MCF 10A (cell line): ENCODE data around the gene COL5A3. TPM values are rescaled to one million over a fixed set of nuclear protein-coding genes. Genes with fewer than 3 reads are reported as not detected.
A peak's percentile ranks its signal among the peaks of the same experiment; 100 is the strongest.
"Not testable (repeated sequence)": the region's sequence is repeated elsewhere in the genome, so short reads cannot be mapped to it uniquely, and the experiment has no call there.

Experiments used
- BruUV-seq: library from RNA; stranded (reverse); fragments of 400-500 nt; replicated peaks from 2 replicates; lab custom pipeline; 2021; lab: Mats Ljungman, UMichigan
- CTCF ChIA-PET: fragments of 300-600 bp; sonication (Branson Sonifier 250); formaldehyde crosslinking; extraction: SDS; loops from one replicate; lab custom pipeline; 2021; ENCODE audit warnings: antibody characterized with exemption, inconsistent platforms; lab: Yijun Ruan, JAX
- POLR2A ChIA-PET: fragments of 300-600, 350-650 bp; sonication (Branson Sonifier 250); formaldehyde crosslinking; extraction: SDS; loops from one replicate; lab custom pipeline; 2020; ENCODE audit warnings: antibody characterized with exemption, inconsistent platforms; lab: Yijun Ruan, JAX
- DNase-seq: peaks from one replicate; pipeline ENCODE4 v3.0.0-alpha.2; 2018; ENCODE audit not compliant: unreplicated experiment
- H3K27ac Mint-ChIP-seq: one replicate; pipeline ENCODE4 v1.8.0; 2022; ENCODE audit warnings: mild to moderate bottlenecking, low read depth, mixed read lengths; ENCODE audit not compliant: unreplicated experiment
- H3K27me3 Mint-ChIP-seq: one replicate; pipeline ENCODE4 v1.8.0; 2022; ENCODE audit warnings: mixed read lengths; ENCODE audit not compliant: insufficient read depth, unreplicated experiment
- H3K36me3 Mint-ChIP-seq: one replicate; pipeline ENCODE4 v1.8.0; 2022; ENCODE audit warnings: mild to moderate bottlenecking, moderate library complexity, mixed read lengths; ENCODE audit not compliant: insufficient read depth, unreplicated experiment
- H3K4me1 Mint-ChIP-seq: one replicate; pipeline ENCODE4 v1.8.0; 2022; ENCODE audit warnings: mixed read lengths; ENCODE audit not compliant: insufficient read depth, unreplicated experiment
- H3K4me3 Mint-ChIP-seq: one replicate; pipeline ENCODE4 v1.8.0; 2022; ENCODE audit warnings: mild to moderate bottlenecking, moderate library complexity, mixed read lengths; ENCODE audit not compliant: unreplicated experiment
- H3K9me3 Mint-ChIP-seq: one replicate; pipeline ENCODE4 v1.8.0; 2022; ENCODE audit warnings: mixed read lengths; ENCODE audit not compliant: unreplicated experiment
- intact Hi-C: fragments of 100-400 bp; cut with micrococcal nuclease; formaldehyde crosslinking; loops from 2 replicates; pipeline ENCODE4 v1.14.1; 2022
- total RNA-seq: library from RNA; stranded (reverse); gene quantifications from 2 replicates; pipeline ENCODE4 v1.2.3, GENCODE V29; 2022
- TF ChIP-seq, protein P1 (sequence below): fragments of 200-600 bp; IDR thresholded peaks from one replicate; pipeline ENCODE4 v1.8.0; 2022; ENCODE audit warnings: antibody characterized with exemption, mild to moderate bottlenecking; ENCODE audit not compliant: unreplicated experiment

COL5A3 gene
- total RNA-seq, 1 experiment from 2014 or later, result 1.5 TPM

DNA sequence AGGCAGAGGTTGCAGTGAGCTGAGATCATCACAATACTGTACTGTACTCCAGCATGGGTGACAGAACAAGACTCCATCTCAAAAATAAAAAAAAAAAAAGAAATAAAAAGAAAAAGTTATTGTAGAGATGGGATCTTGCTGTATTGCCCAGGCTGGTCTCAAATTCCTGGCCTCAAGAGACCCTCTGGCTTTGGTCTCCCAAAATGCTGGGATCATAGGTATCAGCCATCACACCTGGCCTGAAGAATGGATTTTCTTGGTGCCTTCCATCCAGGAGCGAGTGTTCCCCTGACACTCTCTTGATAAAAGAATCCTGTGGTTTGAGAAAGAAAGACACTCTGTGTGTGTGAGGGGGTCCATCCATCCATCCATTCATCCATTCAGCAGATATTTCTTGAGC is 78.7 kb downstream of the COL5A3 start:
- intact Hi-C loops, result loop anchor here (1.0 to 5.0 kb wide), 2 partner anchors 181 to 458 kb away; partner anchors contain the start of gene P2RY11
- ChIA-PET POLR2A (interaction anchor here (1.5 kb wide), 1 partner anchor 319 kb away, joined by 6 read pairs; no protein-coding TSS in a partner anchor), CTCF (interaction anchor here (0.6 to 7.3 kb wide), 30 partner anchors 8 to 1897 kb away, joined by 3 to 106 read pairs (median 4); partner anchors contain the start of genes COL5A3, PPAN and ZGLP1)
- Mint-ChIP-seq H3K4me1 (peaks cover 6% of the 10 kb centered on the region), H3K36me3 (no peaks in the 10 kb centered on the region), H3K4me3 (no peak overlapping the region), H3K9me3 (no peaks in the 10 kb centered on the region), H3K27me3 (peaks cover 50% of the 10 kb centered on the region), H3K27ac (no peak overlapping the region)
- no TSS peak for BruUV-seq
- TF ChIP-seq, protein P1, sequence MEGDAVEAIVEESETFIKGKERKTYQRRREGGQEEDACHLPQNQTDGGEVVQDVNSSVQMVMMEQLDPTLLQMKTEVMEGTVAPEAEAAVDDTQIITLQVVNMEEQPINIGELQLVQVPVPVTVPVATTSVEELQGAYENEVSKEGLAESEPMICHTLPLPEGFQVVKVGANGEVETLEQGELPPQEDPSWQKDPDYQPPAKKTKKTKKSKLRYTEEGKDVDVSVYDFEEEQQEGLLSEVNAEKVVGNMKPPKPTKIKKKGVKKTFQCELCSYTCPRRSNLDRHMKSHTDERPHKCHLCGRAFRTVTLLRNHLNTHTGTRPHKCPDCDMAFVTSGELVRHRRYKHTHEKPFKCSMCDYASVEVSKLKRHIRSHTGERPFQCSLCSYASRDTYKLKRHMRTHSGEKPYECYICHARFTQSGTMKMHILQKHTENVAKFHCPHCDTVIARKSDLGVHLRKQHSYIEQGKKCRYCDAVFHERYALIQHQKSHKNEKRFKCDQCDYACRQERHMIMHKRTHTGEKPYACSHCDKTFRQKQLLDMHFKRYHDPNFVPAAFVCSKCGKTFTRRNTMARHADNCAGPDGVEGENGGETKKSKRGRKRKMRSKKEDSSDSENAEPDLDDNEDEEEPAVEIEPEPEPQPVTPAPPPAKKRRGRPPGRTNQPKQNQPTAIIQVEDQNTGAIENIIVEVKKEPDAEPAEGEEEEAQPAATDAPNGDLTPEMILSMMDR, result no peak
- no peak for DNase-seq

DNA sequence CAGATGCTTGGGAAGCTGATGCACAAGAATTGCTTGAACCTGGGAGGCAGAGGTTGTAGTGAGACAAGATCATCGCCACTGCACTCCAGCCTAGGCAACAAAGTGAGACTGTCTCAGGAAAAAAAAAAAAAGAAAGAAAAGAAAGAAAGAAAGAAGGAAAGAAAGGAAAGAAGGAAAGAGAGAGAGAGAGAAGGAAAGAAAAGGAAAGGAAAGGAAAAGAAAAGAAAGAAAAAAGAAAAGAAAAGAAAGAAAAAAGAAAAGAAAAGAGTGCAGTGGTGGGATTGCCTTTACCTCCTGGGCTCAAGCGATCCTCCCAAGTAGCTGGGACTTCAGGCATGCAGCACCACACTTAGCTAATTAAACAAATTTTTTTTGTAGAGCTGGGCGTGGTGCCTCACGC is 86.9 kb downstream of the COL5A3 start:
- no TSS peak for BruUV-seq
- intact Hi-C loops, result no loop called here
- TF ChIP-seq, protein P1, result no peak
- peaks cover 28% of the 10 kb centered on the region for H3K27me3 Mint-ChIP-seq
- H3K36me3 Mint-ChIP-seq, result no peaks in the 10 kb centered on the region
- DNase-seq, result no peak
- ChIA-PET POLR2A (interaction anchor here (0.8 kb wide), 1 partner anchor 14 kb away, joined by 5 read pairs; no protein-coding TSS in a partner anchor), CTCF (interaction anchor here (0.6 to 0.8 kb wide), 2 partner anchors 303 to 336 kb away, joined by 3 to 6 read pairs; no protein-coding TSS in a partner anchor)
- H3K9me3 Mint-ChIP-seq, result peaks cover 7% of the 10 kb centered on the region
- no peaks in the 10 kb centered on the region for H3K4me1 Mint-ChIP-seq
- no peak overlapping the region for H3K4me3 Mint-ChIP-seq
- no peak overlapping the region for H3K27ac Mint-ChIP-seq

DNA sequence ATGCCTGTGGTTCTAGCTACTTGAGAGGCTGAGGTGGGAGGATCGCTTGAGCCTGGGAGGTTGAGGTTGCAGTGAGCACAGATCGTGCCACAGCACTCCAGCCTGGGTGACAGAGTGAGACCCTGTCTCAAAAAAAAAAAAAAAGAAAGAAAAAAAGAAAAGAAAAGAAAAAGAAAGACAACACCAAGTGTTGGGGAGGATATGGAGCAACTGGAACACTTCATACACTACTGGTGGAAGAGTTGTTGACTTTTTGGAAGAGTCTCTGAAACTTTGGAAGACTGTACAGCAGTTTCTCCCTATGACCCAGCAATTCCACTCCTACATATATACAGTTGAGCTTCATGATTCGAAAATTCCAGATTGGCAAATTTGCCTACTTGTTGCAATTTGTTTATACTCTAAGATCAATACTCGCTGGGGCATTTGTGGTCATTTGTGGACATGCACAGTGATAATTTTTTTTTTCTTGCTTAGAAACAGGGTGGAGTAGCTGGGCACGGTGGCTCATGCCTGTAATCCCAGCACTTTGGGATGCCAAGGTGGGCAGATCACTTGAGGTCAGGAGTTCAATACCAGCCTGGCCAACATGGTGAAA is 87.4 kb downstream of the COL5A3 start:
- H3K9me3 Mint-ChIP-seq, H3K27ac Mint-ChIP-seq, DNase-seq, H3K4me3 Mint-ChIP-seq, intact Hi-C loops, H3K36me3 Mint-ChIP-seq, BruUV-seq, H3K4me1 Mint-ChIP-seq: not testable (repeated sequence)
- H3K27me3 Mint-ChIP-seq, result peaks cover 32% of the 10 kb centered on the region
- ChIA-PET CTCF (interaction anchor here (0.6 to 0.8 kb wide), 3 partner anchors 303 to 718 kb away, joined by 3 to 6 read pairs (median 3); no protein-coding TSS in a partner anchor), POLR2A (interaction anchor here (0.6 to 0.8 kb wide), 2 partner anchors 13 to 383 kb away, joined by 3 to 5 read pairs; no protein-coding TSS in a partner anchor)

DNA sequence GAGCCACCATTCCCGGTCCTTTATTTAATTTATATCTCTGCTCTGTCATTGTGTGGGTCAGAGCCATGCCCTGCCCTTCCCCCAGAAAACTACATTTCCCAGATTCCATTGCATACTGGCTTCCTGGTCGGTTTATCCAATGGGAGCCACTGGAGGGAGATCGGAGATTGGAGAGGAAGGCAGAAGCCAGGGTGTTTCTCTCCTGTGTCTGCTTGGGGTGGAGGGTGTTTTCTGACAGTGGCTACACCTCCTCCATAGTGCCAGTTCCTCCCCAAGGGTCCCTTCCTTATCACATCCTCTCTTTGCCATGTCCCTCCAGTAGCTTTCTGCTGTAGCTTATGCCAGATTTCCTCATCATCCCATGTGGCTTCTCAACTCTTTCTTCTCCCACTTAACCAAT is 93.0 kb downstream of the COL5A3 start:
- Mint-ChIP-seq H3K4me3 (no peak overlapping the region), H3K27ac (no peak overlapping the region), H3K4me1 (peaks cover 14% of the 10 kb centered on the region), H3K9me3 (no peaks in the 10 kb centered on the region), H3K36me3 (no peaks in the 10 kb centered on the region), H3K27me3 (peaks cover 11% of the 10 kb centered on the region)
- intact Hi-C loops, result no loop called here
- ChIA-PET CTCF (interaction anchor here (0.6 to 2.0 kb wide), 4 partner anchors 14 to 479 kb away, joined by 3 to 5 read pairs (median 3); partner anchors contain the start of gene P2RY11), POLR2A (no interaction called here)
- peak; percentile 70 for DNase-seq
- no TSS peak for BruUV-seq
- TF ChIP-seq, protein P1, result no peak
